Measurements from ENCODE around the gene ABCC1. TPM values are rescaled to one million over a fixed set of nuclear protein-coding genes. Genes with fewer than 3 reads are reported as not detected.

The ABCC1 gene
- total and polyA plus RNA-seq, 4 donors = 2.9 to 61.9 (median 43.6) TPM

DNA sequence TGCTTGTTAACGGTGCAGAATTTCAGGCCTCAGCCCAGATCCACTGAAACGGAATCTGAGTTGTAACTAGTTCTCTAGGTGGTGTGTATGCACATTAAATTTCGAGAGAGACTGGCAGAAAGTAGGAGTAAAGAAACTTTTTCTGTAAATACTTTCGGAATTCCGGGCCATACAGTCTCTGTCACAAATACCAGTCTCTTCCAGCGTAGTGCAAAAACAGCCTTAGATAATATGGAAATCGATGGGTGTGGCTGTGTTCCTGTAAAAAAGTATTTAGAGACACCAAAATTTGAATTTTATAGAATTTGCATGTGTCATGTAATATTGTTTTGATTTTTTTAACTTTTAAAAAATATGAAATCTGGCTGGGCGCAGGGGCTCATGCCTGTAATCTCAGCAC, 109.7 kb downstream of the ABCC1 start:
- ATAC-seq (ENCODE audit: low FRiP score) (no peak), DNase-seq (no peak)
- Histone ChIP-seq H3K4me1 (ENCODE audit: control insufficient read depth in 1 of 2, insufficient read depth in 2 of 2, low read length in 2 of 2) (peaks cover 0 to 2% of the 10 kb centered on the region in 2 donors), H3K9me3 (ENCODE audit: control insufficient read depth, low read length) (no peaks in the 10 kb centered on the region), H3K36me3 (ENCODE audit: control insufficient read depth in 1 of 2, insufficient read depth in 2 of 2, low read length in 1 of 2) (peaks cover 4 to 5% of the 10 kb centered on the region in 2 donors), H3K4me3 (ENCODE audit: low read length in 2 of 2) (no peak overlapping the region), H3K27me3 (ENCODE audit: control insufficient read depth in 1 of 2, insufficient read depth in 2 of 2, low read length in 1 of 2) (no peaks in the 10 kb centered on the region), H3K27ac (ENCODE audit: low read depth in 1 of 2, low read length in 2 of 2) (no peak overlapping the region)
- WGBS, 2 donors = 90 to 93% methylated on average over 8 of the region's 8 CpGs
- intact Hi-C loops (cut with DNase I) = no loop called here

DNA sequence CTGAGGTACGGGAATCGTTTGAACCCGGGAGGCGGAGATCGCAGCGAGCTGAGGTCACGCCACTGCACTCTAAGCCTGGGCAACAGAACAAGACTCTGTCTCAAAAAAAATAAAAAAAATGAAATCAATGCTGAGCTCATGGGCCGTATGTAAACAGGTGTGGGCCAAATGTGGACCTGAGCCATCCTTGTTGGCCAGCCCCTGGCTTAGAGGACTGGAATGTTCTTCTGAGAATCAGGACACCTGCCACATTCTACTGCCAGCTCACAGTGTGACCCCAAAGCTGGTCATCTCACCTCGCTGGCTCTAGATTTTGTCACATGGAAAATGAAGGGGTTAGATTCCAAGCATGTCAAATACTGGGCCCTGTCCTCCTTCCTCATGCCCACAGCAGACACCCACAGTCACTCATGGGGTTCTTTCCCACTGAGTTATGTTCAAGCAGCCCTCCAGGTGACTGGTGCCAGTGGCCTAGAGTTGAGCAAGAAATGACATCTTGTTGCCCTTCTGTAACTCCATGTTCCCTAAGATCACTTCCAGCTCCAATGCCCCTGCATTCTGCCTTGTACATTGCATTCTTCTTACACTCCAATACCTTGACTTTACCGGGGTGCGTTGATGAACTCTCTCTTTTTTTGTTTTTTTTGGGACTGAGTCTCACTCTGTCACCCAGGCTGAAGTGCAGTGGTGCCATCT, 110.6 kb downstream of the ABCC1 start:
- Histone ChIP-seq H3K4me1 (ENCODE audit: control insufficient read depth in 1 of 2, insufficient read depth in 2 of 2, low read length in 2 of 2) (peaks cover 0 to 2% of the 10 kb centered on the region in 2 donors), H3K27me3 (ENCODE audit: control insufficient read depth in 1 of 2, insufficient read depth in 2 of 2, low read length in 1 of 2) (no peaks in the 10 kb centered on the region), H3K36me3 (ENCODE audit: control insufficient read depth in 1 of 2, insufficient read depth in 2 of 2, low read length in 1 of 2) (peaks cover 3 to 4% of the 10 kb centered on the region in 2 donors), H3K9me3 (ENCODE audit: control insufficient read depth, low read length) (no peaks in the 10 kb centered on the region), H3K27ac (ENCODE audit: low read depth in 1 of 2, low read length in 2 of 2) (peak overlapping the region in 1 of 2 donors; percentile 60), H3K4me3 (ENCODE audit: low read length in 2 of 2) (no peak overlapping the region)
- ATAC-seq (ENCODE audit: low FRiP score) (no peak), DNase-seq (no peak)
- 11 to 18% methylated on average over 11 of the region's 11 CpGs for WGBS, 2 donors
- intact Hi-C loops (cut with DNase I) = loop anchor here in 1 of 2 donors (5.0 to 10.0 kb wide), 2 partner anchors 45 to 62 kb away; no protein-coding TSS in a partner anchor

DNA sequence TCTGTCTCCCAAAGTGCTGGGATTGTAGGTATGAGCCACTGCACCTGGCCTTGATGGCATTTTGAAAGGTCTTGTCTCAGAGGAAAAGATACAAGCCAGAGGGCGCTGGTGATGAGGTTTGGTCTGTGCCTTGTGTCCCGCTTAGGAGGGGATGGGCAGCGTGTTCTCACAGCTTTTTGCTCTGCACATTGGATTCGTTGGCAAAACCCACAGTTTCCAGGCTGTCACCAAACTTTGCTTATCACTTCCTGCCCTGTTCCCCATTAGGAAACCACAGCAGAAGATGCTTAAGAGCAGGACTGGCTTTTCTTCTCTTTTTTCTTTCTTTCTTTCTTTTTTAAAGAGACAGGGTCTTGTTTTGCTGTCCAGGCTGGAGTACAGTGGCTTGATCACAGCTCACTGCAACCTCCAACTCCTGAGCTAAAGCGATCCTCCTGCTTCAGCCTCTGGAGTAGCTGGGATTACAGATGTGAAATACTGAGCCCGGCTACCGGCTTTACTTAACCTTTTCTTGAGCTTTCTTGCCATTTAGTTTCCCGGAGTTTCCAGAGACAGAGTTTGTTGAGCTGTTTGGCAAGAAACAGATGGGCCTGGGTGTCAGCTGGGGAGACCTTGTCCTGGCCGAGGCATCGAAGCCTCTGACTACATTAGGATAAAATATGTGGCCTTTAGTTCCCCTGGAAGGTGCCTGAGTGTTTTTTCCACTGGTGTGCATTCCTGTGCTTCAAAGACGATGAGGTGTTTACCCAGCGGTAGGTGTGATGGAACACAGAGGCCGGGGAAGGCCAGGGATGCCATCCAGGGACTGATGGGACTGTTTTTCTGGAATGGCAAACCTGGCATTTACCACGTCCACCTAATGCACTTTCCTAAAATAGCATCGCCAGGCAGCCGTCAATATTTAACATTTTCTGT, 112.9 kb downstream of the ABCC1 start:
- ATAC-seq (ENCODE audit: low FRiP score) = no peak
- Histone ChIP-seq H3K27ac (ENCODE audit: low read depth in 1 of 2, low read length in 2 of 2) (peak overlapping the region in 1 of 2 donors; percentile 81), H3K4me1 (ENCODE audit: control insufficient read depth in 1 of 2, insufficient read depth in 2 of 2, low read length in 2 of 2) (peaks cover 0 to 2% of the 10 kb centered on the region in 2 donors)

DNA sequence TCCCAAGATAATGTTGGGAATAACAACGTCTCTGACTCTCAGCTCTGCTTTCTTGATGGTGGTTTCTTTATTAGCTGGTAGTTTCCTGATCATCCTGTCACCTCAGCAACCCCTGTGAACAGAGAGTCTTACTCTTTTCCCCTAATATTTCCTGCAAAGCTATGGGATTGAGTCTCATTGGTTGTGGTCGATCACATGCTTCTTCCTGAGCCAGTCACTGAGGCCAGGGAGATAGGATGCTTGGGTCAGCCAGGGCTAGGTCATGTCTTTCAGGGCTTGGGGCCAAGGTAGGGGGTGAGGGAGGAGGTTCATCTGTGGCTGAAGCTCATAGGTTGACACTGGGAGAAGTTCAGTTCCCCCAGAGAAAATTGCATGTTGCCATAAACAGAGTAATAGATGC, 114.3 kb downstream of the ABCC1 start:
- no peak for ATAC-seq (ENCODE audit: low FRiP score)
- H3K27me3 ChIP-seq (ENCODE audit: control insufficient read depth in 1 of 2, insufficient read depth in 2 of 2, low read length in 1 of 2) = no peaks in the 10 kb centered on the region
- intact Hi-C loops (cut with DNase I) = loop anchor here in 1 of 2 donors (5.0 to 10.0 kb wide), 2 partner anchors 49 to 59 kb away; no protein-coding TSS in a partner anchor
- peaks cover 0 to 2% of the 10 kb centered on the region in 2 donors for H3K4me1 ChIP-seq (ENCODE audit: control insufficient read depth in 1 of 2, insufficient read depth in 2 of 2, low read length in 2 of 2)
- H3K4me3 ChIP-seq (ENCODE audit: low read length in 2 of 2) = no peak overlapping the region
- WGBS, 2 donors = 62 to 67% methylated on average over 2 of the region's 2 CpGs
- DNase-seq = no peak
- no peaks in the 10 kb centered on the region for H3K36me3 ChIP-seq (ENCODE audit: control insufficient read depth in 1 of 2, insufficient read depth in 2 of 2, low read length in 1 of 2)
- no peak overlapping the region for H3K27ac ChIP-seq (ENCODE audit: low read depth in 1 of 2, low read length in 2 of 2)
- no peaks in the 10 kb centered on the region for H3K9me3 ChIP-seq (ENCODE audit: control insufficient read depth, low read length)

More for the DNA sequence above, 112.9 kb downstream of the ABCC1 start:
- H3K4me3 ChIP-seq (ENCODE audit: low read length in 2 of 2) = no peak overlapping the region
- 14% methylated on average over 16 of the region's 16 CpGs for WGBS, 2 donors
- no peak for DNase-seq
- peaks cover 0 to 4% of the 10 kb centered on the region in 2 donors for H3K36me3 ChIP-seq (ENCODE audit: control insufficient read depth in 1 of 2, insufficient read depth in 2 of 2, low read length in 1 of 2)
- no peaks in the 10 kb centered on the region for H3K9me3 ChIP-seq (ENCODE audit: control insufficient read depth, low read length)
- intact Hi-C loops (cut with DNase I) = loop anchor here in 1 of 2 donors (5.0 to 10.0 kb wide), 2 partner anchors 47 to 60 kb away; no protein-coding TSS in a partner anchor
- H3K27me3 ChIP-seq (ENCODE audit: control insufficient read depth in 1 of 2, insufficient read depth in 2 of 2, low read length in 1 of 2) = no peaks in the 10 kb centered on the region

DNA sequence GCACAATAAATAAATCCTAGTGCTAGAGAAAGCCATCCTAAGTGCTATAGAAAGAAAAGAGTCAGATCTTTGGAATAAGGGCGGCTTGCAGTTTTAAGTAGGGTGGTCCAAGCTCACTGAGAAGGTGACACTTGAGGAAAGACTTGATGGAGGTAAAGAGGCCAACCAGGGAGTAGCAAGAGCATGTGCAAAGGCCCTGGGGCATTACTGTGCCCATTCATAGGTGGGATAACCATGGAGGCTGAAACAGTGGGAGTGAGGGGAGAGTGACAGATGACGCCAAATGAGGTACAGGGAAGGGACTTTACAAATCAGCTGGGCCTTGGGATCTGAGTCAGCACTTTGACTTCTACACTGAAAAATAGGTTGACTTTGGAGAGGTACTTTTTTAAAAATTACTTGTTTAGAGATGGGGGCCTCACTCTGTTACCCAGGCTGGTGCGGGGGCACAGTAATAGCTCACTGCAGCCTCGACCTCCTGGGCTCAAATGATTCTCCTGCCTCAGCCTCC, 115.5 kb downstream of the ABCC1 start:
- H3K4me1 ChIP-seq (ENCODE audit: control insufficient read depth in 1 of 2, insufficient read depth in 2 of 2, low read length in 2 of 2) = peaks cover 0 to 2% of the 10 kb centered on the region in 2 donors
- H3K4me3 ChIP-seq (ENCODE audit: low read length in 2 of 2) = no peak overlapping the region
- intact Hi-C loops (cut with DNase I) = loop anchor here (5.0 to 10.0 kb wide), 2 partner anchors 50 to 57 kb away; no protein-coding TSS in a partner anchor
- WGBS, 2 donors = 97 to 99% methylated on average over 4 of the region's 4 CpGs
- DNase-seq = no peak
- H3K27ac ChIP-seq (ENCODE audit: low read depth in 1 of 2, low read length in 2 of 2) = no peak overlapping the region
- no peaks in the 10 kb centered on the region for H3K9me3 ChIP-seq (ENCODE audit: control insufficient read depth, low read length)
- ATAC-seq (ENCODE audit: low FRiP score) = no peak
- no peaks in the 10 kb centered on the region for H3K27me3 ChIP-seq (ENCODE audit: control insufficient read depth in 1 of 2, insufficient read depth in 2 of 2, low read length in 1 of 2)
- no peaks in the 10 kb centered on the region for H3K36me3 ChIP-seq (ENCODE audit: control insufficient read depth in 1 of 2, insufficient read depth in 2 of 2, low read length in 1 of 2)

DNA sequence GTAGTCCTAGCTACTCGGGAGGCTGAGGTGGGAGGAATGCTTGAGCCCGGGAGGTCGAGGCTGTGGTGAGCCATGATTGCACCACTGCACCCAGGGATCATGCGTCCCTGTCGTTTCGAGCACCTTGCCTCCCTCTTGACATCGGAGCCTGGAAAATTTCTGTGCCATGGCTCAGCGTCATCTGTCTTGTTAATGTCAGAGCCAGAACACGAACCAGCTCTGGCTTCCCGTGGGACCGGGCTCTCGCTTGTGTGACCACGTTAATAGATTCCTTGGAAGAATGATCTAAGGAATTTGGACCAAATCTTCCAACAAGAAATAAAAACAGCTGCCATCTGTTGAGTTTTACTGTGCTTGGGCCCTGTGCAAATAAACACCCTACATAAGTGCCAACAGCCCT, 117.7 kb downstream of the ABCC1 start:
- peak; percentile 64 for ATAC-seq (ENCODE audit: low FRiP score)
- peaks cover 3 to 5% of the 10 kb centered on the region in 2 donors for H3K4me1 ChIP-seq (ENCODE audit: control insufficient read depth in 1 of 2, insufficient read depth in 2 of 2, low read length in 2 of 2)

DNA sequence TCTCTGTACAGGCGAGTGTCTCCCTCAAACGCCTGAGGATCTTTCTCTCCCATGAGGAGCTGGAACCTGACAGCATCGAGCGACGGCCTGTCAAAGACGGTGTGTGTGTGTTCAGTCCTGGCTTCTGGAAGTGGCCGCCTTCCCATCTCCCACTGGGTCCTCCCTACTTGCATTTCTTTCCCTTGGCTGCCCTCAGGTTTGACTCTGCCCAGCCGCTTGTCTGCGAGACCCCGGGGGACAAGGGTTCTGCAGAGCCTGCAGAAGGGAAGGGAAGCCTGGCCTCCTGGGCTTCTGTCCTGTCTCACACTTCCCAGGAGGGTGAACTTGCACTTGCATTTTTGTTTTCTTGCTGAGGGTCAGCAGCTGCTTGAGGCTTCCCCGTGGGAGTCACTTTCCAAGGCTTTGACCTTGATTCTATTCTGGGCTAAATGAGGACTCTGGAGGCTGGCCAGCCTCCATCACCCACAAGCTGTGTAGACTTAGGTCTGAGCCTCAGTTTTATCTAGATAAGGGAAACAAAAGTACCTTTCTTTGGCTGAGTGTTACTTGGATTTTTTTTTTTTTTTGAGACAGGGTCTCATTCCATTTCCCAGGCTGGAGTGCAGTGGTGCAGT, 122.3 kb downstream of the ABCC1 start:
- intact Hi-C loops (cut with DNase I) = loop anchor here in 1 of 2 donors (5.0 kb wide), 1 partner anchor 119 kb away; no protein-coding TSS in a partner anchor
- H3K36me3 ChIP-seq (ENCODE audit: control insufficient read depth in 1 of 2, insufficient read depth in 2 of 2, low read length in 1 of 2) = peaks cover 0 to 4% of the 10 kb centered on the region in 2 donors
- H3K27me3 ChIP-seq (ENCODE audit: control insufficient read depth in 1 of 2, insufficient read depth in 2 of 2, low read length in 1 of 2) = no peaks in the 10 kb centered on the region
- ATAC-seq (ENCODE audit: low FRiP score) (no peak), DNase-seq (no peak)
- H3K27ac ChIP-seq (ENCODE audit: low read depth in 1 of 2, low read length in 2 of 2) = peak overlapping the region in 1 of 2 donors; percentile 79
- no peak overlapping the region for H3K4me3 ChIP-seq (ENCODE audit: low read length in 2 of 2)
- peaks cover 3 to 11% of the 10 kb centered on the region in 2 donors for H3K4me1 ChIP-seq (ENCODE audit: control insufficient read depth in 1 of 2, insufficient read depth in 2 of 2, low read length in 2 of 2)
- 7 to 8% methylated on average over 11 of the region's 11 CpGs for WGBS, 2 donors
- H3K9me3 ChIP-seq (ENCODE audit: control insufficient read depth, low read length) = no peaks in the 10 kb centered on the region

More for the DNA sequence above, 117.7 kb downstream of the ABCC1 start:
- 5 to 8% methylated on average over 13 of the region's 13 CpGs for WGBS, 2 donors
- intact Hi-C loops (cut with DNase I) = loop anchor here (5.0 to 10.0 kb wide), 2 partner anchors 52 to 55 kb away; no protein-coding TSS in a partner anchor
- Histone ChIP-seq H3K9me3 (ENCODE audit: control insufficient read depth, low read length) (no peaks in the 10 kb centered on the region), H3K27ac (ENCODE audit: low read depth in 1 of 2, low read length in 2 of 2) (peak overlapping the region; percentile 58 to 85), H3K4me3 (ENCODE audit: low read length in 2 of 2) (no peak overlapping the region), H3K36me3 (ENCODE audit: control insufficient read depth in 1 of 2, insufficient read depth in 2 of 2, low read length in 1 of 2) (no peaks in the 10 kb centered on the region), H3K27me3 (ENCODE audit: control insufficient read depth in 1 of 2, insufficient read depth in 2 of 2, low read length in 1 of 2) (no peaks in the 10 kb centered on the region)
- peak; percentile 78 to 88 for DNase-seq

Measured in aorta (tissue), 5 donors.